Effector CD4-positive, alpha-beta T cell (primary cell): ENCODE results near the gene SPANXB1. TPM values are rescaled to one million over a fixed set of nuclear protein-coding genes. Genes with fewer than 3 reads are reported as not detected.
"Not testable (repeated sequence)": the region's sequence is repeated elsewhere in the genome, so short reads cannot be mapped to it uniquely, and the experiment has no call there.

Source experiments
- DNase-seq: peaks from one replicate; pipeline ENCODE4 v3.0.0-alpha.2; 2020
- total RNA-seq: gene quantifications from one replicate; lab custom pipeline; 2026; lab: John Stamatoyannopoulos, UW

The SPANXB1 gene
- not detected for total RNA-seq

GRCh38 chrX:141002568-141002967, at the start of gene SPANXB1:
TSS of gene SPANXB1 (plus strand) at chrX:141002594. CDS start at chrX:141002694, 100 bp downstream.
- DNase-seq = not testable (repeated sequence)

GRCh38 chrX:140967036-140967435, 35.4 kb upstream of the SPANXB1 start:
- DNase-seq = no peak

- no peak for DNase-seq
Measured at GRCh38 chrX:140971099-140971795, 31.1 kb upstream of the SPANXB1 start.

GRCh38 chrX:140975472-140975871, 26.9 kb upstream of the SPANXB1 start:
- no peak for DNase-seq

GRCh38 chrX:140980271-140980670, 22.1 kb upstream of the SPANXB1 start:
- DNase-seq = no peak

GRCh38 chrX:140983730-140984129, 18.7 kb upstream of the SPANXB1 start:
- no peak for DNase-seq

- DNase-seq = not testable (repeated sequence)
Measured at GRCh38 chrX:141005243-141005642, 2.8 kb downstream of the SPANXB1 start.

GRCh38 chrX:141044246-141044645, 41.9 kb downstream of the SPANXB1 start:
- not testable (repeated sequence) for DNase-seq

- DNase-seq = not testable (repeated sequence)
Measured at GRCh38 chrX:141049878-141050277, 47.5 kb downstream of the SPANXB1 start.

- DNase-seq = not testable (repeated sequence)
Measured at GRCh38 chrX:141052098-141052497, 49.7 kb downstream of the SPANXB1 start.
